Gastroesophageal sphincter (tissue), 4 donors: Measurements from ENCODE around the gene CYB5R2. TPM values are rescaled to one million over a fixed set of nuclear protein-coding genes. Genes with fewer than 3 reads are reported as not detected.

Experiments
- ATAC-seq: fragments of 150-250 bp; one replicate; pipeline ENCODE4 v1.9.1; 2016; ENCODE audit warnings: mild to moderate bottlenecking, moderate library complexity
- H3K27ac ChIP-seq, 4 donors: fragments of 200-600 bp; sonication (generic) in 3 of 4; 1 replicate in 3 of 4; 2 replicates in 1 of 4; pipeline ENCODE4 v1.5.1; 2016 to 2019
- H3K27me3 ChIP-seq: fragments of 200-600 bp; sonication (generic); one replicate; pipeline ENCODE4 v1.5.1; 2019
- H3K36me3 ChIP-seq, 2 donors: fragments of 200-600 bp; sonication (generic); one replicate each; pipeline ENCODE4 v1.5.1; 2019; ENCODE audit warnings: control low read depth in 1 of 2
- H3K4me1 ChIP-seq, 3 donors: fragments of 200-600 bp; sonication (generic); 1 replicate in 2 of 3; 2 replicates in 1 of 3; pipeline ENCODE4 v1.5.1; 2016 to 2019; ENCODE audit warnings: control low read depth in 2 of 3
- H3K4me3 ChIP-seq, 2 donors: fragments of 200-600 bp; sonication (generic); one replicate each; pipeline ENCODE4 v1.5.1; 2019; ENCODE audit warnings: mild to moderate bottlenecking in 1 of 2, moderate library complexity in 1 of 2
- H3K9me3 ChIP-seq, 3 donors: fragments of 200-600 bp; sonication (generic); one replicate each; pipeline ENCODE4 v1.5.1; 2017 to 2019; ENCODE audit warnings: control low read depth in 2 of 3
- CTCF ChIP-seq, 4 experiments: fragments of 200-600 bp in 2 of 4; fragments of 450-650 bp in 2 of 4; sonication (generic) in 1 of 4; IDR thresholded peaks; one replicate each; pipeline ENCODE4 v1.5.1; 2017 to 2019; ENCODE audit warnings: antibody characterized with exemption in 4 of 4, mild to moderate bottlenecking in 2 of 4, moderate library complexity in 2 of 4
- EP300 ChIP-seq: sonication (generic); formaldehyde crosslinking; IDR thresholded peaks from one replicate; pipeline ENCODE4 v1.6.1; 2017; ENCODE audit warnings: antibody characterized with exemption, mild to moderate bottlenecking
- POLR2A ChIP-seq, 2 donors: fragments of 450-650 bp; IDR thresholded peaks; one replicate each; pipeline ENCODE4 v1.6.1; 2017; ENCODE audit warnings: antibody characterized with exemption in 2 of 2, mild to moderate bottlenecking in 2 of 2, moderate library complexity in 1 of 2
- POLR2AphosphoS5 ChIP-seq: sonication (generic); formaldehyde crosslinking; IDR thresholded peaks from one replicate; pipeline ENCODE4 v1.6.1; 2017; ENCODE audit warnings: antibody characterized with exemption
- WGBS, 2 donors: methylation state at CpG; one replicate each; pipeline ENCODE4 v1.1.5; 2018; ENCODE audit warnings: low coverage in 1 of 2; 5-methylcytosine and 5-hydroxymethylcytosine counted together
- total RNA-seq, 4 donors: library from RNA; depleted of rRNA; stranded (reverse); fragments of >200 nt; gene quantifications; one replicate each; pipeline ENCODE4 v1.1.0, GENCODE V29; 2016

Gene CYB5R2
- total RNA-seq, 4 donors from 2014 or later: 1.2 to 4.4 (median 2.1) TPM

GRCh38 chr11:7640816-7641215, 32.5 kb downstream of the CYB5R2 start:
- peaks cover 0 to 16% (median 0%) of the 10 kb centered on the region in 3 donors for H3K4me1 ChIP-seq
- WGBS, 2 donors: 60 to 81% methylated on average over 1 to 5 of the region's 6 CpGs
- H3K27ac ChIP-seq: no peak overlapping the region
- H3K9me3 ChIP-seq: no peaks in the 10 kb centered on the region
- no peak for TF ChIP-seq POLR2A (IDR thresholded peaks at IDR 0.05)
- no peak for TF ChIP-seq EP300
- no peak for TF ChIP-seq POLR2AphosphoS5
- TF ChIP-seq CTCF (IDR thresholded peaks at IDR 0.05): no peak
- H3K4me3 ChIP-seq: no peak overlapping the region
- H3K27me3 ChIP-seq: no peaks in the 10 kb centered on the region
- peaks cover 0 to 40% of the 10 kb centered on the region in 2 donors for H3K36me3 ChIP-seq
- ATAC-seq: no peak

- ATAC-seq: no peak
- Histone ChIP-seq H3K4me3 (no peak overlapping the region), H3K27ac (peak overlapping the region in 2 of 4 donors; percentile 30 to 57), H3K36me3 (peaks cover 0 to 51% of the 10 kb centered on the region in 2 donors), H3K4me1 (peaks cover 0 to 16% (median 0%) of the 10 kb centered on the region in 3 donors), H3K27me3 (no peaks in the 10 kb centered on the region), H3K9me3 (no peaks in the 10 kb centered on the region)
- TF ChIP-seq POLR2A (IDR thresholded peaks at IDR 0.05): no peak
- no peak for TF ChIP-seq POLR2AphosphoS5
- TF ChIP-seq EP300: no peak
- TF ChIP-seq CTCF (IDR thresholded peaks at IDR 0.05): no peak
- WGBS, 2 donors: 66 to 83% methylated on average over 1 to 5 of the region's 5 CpGs
Measured at GRCh38 chr11:7639643-7640025, 33.7 kb downstream of the CYB5R2 start.

- H3K27me3 ChIP-seq: no peaks in the 10 kb centered on the region
- H3K4me3 ChIP-seq: no peak overlapping the region
- H3K9me3 ChIP-seq: no peaks in the 10 kb centered on the region
- WGBS, 2 donors: 53 to 71% methylated on average over 3 to 5 of the region's 5 CpGs
- peak overlapping the region in 3 of 4 donors; percentile 57 to 74 (median 64) for H3K27ac ChIP-seq
- H3K36me3 ChIP-seq: peaks cover 0 to 55% of the 10 kb centered on the region in 2 donors
- ATAC-seq: peak; percentile 24
- TF ChIP-seq POLR2AphosphoS5 (no peak), EP300 (no peak), CTCF (IDR thresholded peaks at IDR 0.05) (no peak), POLR2A (IDR thresholded peaks at IDR 0.05) (no peak)
- peaks cover 0 to 16% (median 0%) of the 10 kb centered on the region in 3 donors for H3K4me1 ChIP-seq
Measured at GRCh38 chr11:7638710-7639642, 34.3 kb downstream of the CYB5R2 start.

- peaks cover 0 to 68% of the 10 kb centered on the region in 2 donors for H3K36me3 ChIP-seq
- WGBS, 2 donors: 43 to 46% methylated on average over 4 to 7 of the region's 7 CpGs
- peaks cover 0 to 16% (median 0%) of the 10 kb centered on the region in 3 donors for H3K4me1 ChIP-seq
- no peaks in the 10 kb centered on the region for H3K9me3 ChIP-seq
- peak overlapping the region in 3 of 4 donors; percentile 64 to 74 (median 67) for H3K27ac ChIP-seq
- TF ChIP-seq POLR2AphosphoS5: peak; percentile 22
- TF ChIP-seq POLR2A (IDR thresholded peaks at IDR 0.05): no peak
- TF ChIP-seq CTCF (IDR thresholded peaks at IDR 0.05): no peak
- no peak for TF ChIP-seq EP300
- peak; percentile 91 for ATAC-seq
- H3K27me3 ChIP-seq: no peaks in the 10 kb centered on the region
- H3K4me3 ChIP-seq: no peak overlapping the region
Measured at GRCh38 chr11:7637447-7638157, 35.7 kb downstream of the CYB5R2 start.
